HG03066 (cell line): Measurements from ENCODE around the gene SEMA6B.

Experiments
- ATAC-seq: cut with Tn5 transposase; IDR thresholded peaks from one replicate; pipeline ENCODE4 v1.9.1; 2021; ENCODE audit warnings: low read depth; ENCODE audit not compliant: unreplicated experiment

Gene SEMA6B

DNA sequence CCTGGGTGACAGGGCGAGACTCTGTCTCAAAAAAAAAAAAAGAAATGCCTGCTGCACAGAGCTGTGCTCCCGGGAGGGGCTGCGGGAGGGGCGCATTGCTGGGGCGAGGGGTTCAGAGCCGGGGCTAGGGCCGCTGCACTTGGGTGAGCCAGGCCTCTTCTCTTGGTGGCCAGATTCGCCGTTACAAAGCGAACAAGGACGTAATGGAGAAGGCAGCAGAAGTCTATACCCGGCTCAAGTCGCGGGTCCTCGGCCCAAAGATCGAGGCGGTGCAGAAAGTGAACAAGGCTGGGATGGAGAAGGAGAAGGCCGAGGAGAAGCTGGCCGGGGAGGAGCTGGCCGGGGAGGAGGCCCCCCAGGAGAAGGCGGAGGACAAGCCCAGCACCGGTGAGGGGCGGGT lies 60.2 kb downstream of the SEMA6B start:
- ATAC-seq, result no peak

DNA sequence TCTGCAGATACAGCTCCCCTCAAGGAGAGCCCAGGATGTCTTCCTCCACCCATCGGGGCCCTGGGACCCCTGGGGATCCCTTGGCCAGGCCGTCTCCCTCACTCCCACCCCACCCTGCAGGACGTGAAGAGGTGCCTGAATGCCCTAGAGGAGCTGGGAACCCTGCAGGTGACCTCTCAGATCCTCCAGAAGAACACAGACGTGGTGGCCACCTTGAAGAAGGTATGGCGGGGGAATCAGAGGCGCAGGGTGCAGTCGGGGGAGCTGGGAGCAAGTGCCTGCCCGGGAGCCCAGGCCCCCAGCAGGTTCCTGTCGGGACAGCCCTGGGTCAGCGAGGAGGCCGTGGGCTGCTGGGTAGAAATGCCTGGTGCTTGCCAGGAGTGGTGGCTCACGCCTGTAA lies 60.8 kb downstream of the SEMA6B start:
- no peak for ATAC-seq

DNA sequence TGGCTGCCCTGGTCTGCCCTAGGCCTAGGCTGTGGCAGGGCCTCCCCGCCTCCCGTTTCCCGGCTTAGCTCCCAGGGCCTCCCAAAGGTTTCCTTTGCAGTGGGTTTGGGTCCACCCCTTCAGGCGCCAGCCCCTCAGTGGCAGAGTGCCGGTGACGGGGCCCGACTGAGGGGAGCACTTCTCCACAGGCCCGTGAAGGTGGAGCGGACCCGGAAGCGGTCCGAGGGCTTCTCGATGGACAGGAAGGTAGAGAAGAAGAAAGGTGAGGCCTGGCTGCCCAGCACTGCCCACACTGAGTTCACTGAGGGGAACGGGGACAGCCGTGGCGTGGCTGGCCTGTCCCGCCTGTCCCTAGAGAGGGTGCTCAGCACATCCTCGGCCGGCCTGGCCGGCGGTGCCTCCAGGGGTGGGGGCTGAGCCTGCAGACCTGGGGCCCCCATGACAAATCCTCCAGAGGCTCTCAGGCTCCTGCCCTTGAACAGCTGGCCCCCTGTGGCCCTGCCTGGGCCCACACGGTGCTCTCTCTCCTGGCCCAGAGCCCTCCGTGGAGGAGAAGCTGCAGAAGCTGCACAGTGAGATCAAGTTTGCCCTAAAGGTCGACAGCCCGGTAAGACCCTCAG lies 61.6 kb downstream of the SEMA6B start:
- ATAC-seq, result no peak

DNA sequence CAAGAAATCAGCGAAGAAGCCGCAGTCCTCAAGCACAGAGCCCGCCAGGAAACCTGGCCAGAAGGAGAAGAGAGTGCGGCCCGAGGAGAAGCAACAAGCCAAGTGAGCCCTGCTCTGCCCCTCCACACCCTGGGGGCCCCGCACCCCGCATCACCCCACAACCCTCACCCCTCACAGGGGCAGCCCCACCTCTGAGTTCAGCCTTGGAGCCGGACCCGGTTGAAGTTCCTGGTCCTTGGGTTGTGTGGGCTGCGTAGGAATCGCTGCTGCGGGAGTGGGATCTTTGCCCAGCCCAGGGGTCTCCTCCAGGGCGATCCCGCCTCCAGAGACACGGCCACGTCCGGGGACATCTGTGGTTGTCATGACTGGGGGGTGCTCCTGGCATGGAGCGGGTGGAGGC lies 63.2 kb downstream of the SEMA6B start:
- no peak for ATAC-seq

DNA sequence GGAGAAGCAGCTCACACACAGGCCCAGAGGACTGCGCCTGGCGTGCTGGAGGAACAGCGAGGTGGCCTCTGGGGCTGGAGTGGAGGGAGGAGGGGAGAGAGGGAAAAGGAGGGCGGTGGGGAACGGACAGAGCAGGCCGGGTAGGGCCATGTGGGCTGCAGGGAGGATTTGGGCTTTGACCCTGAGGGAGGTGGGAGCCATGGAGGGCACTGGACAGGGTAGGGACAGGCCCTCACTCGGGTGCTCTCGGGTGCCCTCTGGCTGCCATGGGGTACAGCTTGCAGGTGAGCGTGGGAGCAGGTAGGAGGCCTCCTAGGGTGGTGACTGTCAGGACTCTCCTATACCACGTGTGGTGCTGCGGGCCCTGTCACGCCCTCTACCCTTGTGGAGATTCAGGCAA lies 64.0 kb downstream of the SEMA6B start:
- ATAC-seq, result no peak

DNA sequence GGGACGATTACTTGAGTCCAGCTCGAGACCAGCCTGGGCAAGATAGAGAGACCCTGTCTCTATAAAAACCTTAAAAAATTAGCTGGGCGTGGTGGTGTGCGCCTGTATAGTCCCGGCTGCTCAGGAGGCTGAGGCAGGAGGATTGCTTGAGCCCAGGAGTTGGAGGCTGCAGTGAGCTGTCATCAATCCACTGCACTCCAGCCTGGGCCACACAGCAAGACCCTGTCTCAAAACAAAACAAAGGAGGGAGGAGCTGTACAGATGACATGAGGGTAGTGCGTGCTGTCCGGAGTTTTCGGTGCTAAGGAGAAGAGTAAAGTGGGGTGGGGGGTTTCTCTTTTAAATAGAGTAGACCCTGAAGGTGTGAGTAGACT lies 64.8 kb downstream of the SEMA6B start:
- ATAC-seq, result no peak

DNA sequence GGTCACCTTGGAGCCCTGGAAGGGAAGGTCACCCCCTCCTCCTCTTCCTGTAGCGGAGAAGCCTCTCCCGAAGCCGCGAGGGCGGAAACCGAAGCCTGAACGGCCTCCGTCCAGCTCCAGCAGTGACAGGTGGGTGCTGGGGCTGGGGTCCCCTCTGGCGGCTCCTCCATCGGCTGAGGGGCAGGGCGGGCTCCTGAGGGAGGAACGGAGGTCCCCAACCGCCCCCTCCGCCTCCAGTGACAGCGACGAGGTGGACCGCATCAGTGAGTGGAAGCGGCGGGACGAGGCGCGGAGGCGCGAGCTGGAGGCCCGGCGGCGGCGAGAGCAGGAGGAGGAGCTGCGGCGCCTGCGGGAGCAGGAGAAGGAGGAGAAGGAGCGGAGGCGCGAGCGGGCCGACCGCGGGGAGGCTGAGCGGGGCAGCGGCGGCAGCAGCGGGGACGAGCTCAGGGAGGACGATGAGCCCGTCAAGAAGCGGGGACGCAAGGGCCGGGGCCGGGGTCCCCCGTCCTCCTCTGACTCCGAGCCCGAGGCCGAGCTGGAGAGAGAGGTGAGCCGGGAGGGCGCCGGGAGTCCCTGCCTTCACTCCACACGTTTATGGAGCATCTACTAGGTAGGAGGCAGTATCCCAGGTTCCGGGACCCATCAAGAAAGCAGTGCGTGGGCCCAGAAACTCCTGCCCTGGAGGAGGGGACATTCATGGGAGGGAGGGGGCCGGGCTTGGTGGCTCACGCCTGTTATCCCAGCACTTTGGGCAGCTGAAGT lies 65.4 kb downstream of the SEMA6B start:
- ATAC-seq, result no peak

DNA sequence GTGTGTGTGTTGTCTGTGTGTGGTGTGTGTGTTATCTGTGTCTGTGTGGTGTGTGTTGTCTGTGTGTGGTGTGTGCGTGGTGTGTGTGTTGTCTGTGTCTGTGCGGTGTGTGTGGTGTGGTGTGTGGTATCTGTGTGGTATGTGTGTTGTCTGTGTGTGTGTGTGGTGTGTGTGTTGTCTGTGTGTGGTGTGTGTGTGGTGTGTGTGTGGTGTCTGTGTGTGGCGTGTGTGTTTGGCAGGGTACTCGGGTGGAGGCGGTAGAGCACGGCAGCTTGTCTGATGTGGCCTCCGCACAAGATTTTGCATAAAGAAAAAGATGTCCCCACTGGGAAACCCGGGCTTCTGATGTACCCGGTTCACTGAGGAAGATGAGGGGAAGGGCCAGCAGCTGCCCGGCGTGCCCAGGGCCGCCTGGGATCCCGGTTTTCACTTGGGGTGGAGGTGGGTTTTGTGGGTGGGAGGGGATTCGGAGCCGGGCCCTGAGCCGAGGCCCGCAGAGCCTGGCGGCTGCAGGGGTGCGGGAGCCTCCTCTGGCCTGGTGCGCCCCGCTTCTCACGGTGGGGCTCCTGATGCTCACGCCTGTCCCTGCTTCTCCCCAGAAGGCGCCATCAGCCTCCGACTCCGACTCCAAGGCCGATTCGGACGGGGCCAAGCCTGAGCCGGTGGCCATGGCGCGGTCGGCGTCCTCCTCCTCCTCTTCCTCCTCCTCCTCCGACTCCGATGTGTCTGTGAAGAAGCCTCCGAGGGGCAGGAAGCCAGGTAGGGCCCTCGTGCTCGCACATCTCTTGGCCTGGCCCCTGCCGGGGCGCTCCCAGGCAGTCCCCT lies 66.2 kb downstream of the SEMA6B start:
- no peak for ATAC-seq
